Fibroblast of peridontal ligament (primary cell): Measurements from ENCODE around the gene TNNT2.

ENCODE experiments used
- DNase-seq: peaks from one replicate; pipeline ENCODE4 v3.0.0-alpha.2; 2010; ENCODE audit errors: extremely low read depth

Gene TNNT2

GRCh38 chr1:201313086-201313485 is 64.4 kb downstream of the TNNT2 start:
- DNase-seq: no peak

GRCh38 chr1:201312298-201312697 is 65.2 kb downstream of the TNNT2 start:
- DNase-seq: no peak

- DNase-seq: no peak
Measured at GRCh38 chr1:201311356-201312011, 66.0 kb downstream of the TNNT2 start.

- DNase-seq: no peak
Measured at GRCh38 chr1:201310986-201311355, 66.5 kb downstream of the TNNT2 start.

GRCh38 chr1:201310251-201310985 is 67.1 kb downstream of the TNNT2 start:
- no peak for DNase-seq

GRCh38 chr1:201309416-201309815 is 68.1 kb downstream of the TNNT2 start:
- DNase-seq: no peak
